Measurements from ENCODE around the gene BCL7A.

GRCh38 chr12:122087431-122088178 is 65.9 kb downstream of the BCL7A start:
- TF ChIP-seq RCOR1 (conservative IDR thresholded peaks at IDR 0.05; ENCODE audit: low read depth, low read length) = no peak
- no peak for TF ChIP-seq CTCF (IDR thresholded peaks at IDR 0.05 in 2 of 3, conservative IDR thresholded peaks at IDR 0.05 in 1 of 3; ENCODE audit: control insufficient read depth in 2 of 3, extremely low read depth in 1 of 3, insufficient read depth in 1 of 3, low read depth in 3 of 3, low read length in 3 of 3)
- no peak for TF ChIP-seq BCL11A (IDR thresholded peaks at IDR 0.05; ENCODE audit: low read depth, low read length)
- TF ChIP-seq TARDBP (IDR thresholded peaks at IDR 0.05; ENCODE audit: borderline replicate concordance) = no peak
- TF ChIP-seq KLF5 (IDR thresholded peaks at IDR 0.05; ENCODE audit: partially characterized antibody) = no peak
- TF ChIP-seq CREM (IDR thresholded peaks at IDR 0.05; ENCODE audit: low read depth) = no peak
- TF ChIP-seq HDGF (IDR thresholded peaks at IDR 0.05) = no peak
- TF ChIP-seq POLR2AphosphoS5 (IDR thresholded peaks at IDR 0.05; ENCODE audit: low read length) = no peak
- TF ChIP-seq E2F4 (IDR thresholded peaks at IDR 0.05; ENCODE audit: low read depth, low read length) = no peak

Data from GM12878 (cell line).